Upper lobe of right lung (tissue), 1 donor: Measurements from ENCODE around the gene IDH3G. TPM values are rescaled to one million over a fixed set of nuclear protein-coding genes. Genes with fewer than 3 reads are reported as not detected.

ENCODE experiments used
- ATAC-seq: fragments of 200-7000 bp; cut with Tn5 transposase; one replicate; pipeline ENCODE4 v1.9.1; 2020; ENCODE audit warnings: mild to moderate bottlenecking, moderate library complexity
- DNase-seq: peaks from one replicate; pipeline ENCODE4 v3.0.0-alpha.2; 2020
- H3K27ac ChIP-seq: fragments of 200-600 bp; one replicate; pipeline ENCODE4 v1.8.0; 2022
- H3K27me3 ChIP-seq: fragments of 200-600 bp; one replicate; pipeline ENCODE4 v1.8.0; 2022; ENCODE audit warnings: mild to moderate bottlenecking
- H3K36me3 ChIP-seq: fragments of 200-600 bp; one replicate; pipeline ENCODE4 v1.8.0; 2022
- H3K4me1 ChIP-seq: fragments of 200-600 bp; one replicate; pipeline ENCODE4 v1.8.0; 2022
- H3K4me3 ChIP-seq: fragments of 200-600 bp; one replicate; pipeline ENCODE4 v1.8.0; 2022; ENCODE audit warnings: mild to moderate bottlenecking
- H3K9me3 ChIP-seq: fragments of 200-600 bp; one replicate; pipeline ENCODE4 v1.8.0; 2022
- intact Hi-C: fragments of 100-400 bp; cut with DNase I; formaldehyde crosslinking; loops from one replicate; pipeline ENCODE4 v1.11.0; 2022
- total RNA-seq: library from RNA; stranded (reverse); fragmentation: NEBNext Ultra II Directional; extraction: Animal tissue kit (Norgen Biotek cat#: 25700); gene quantifications from one replicate; pipeline ENCODE4 v1.2.1, GENCODE V29; 2021
- TF ChIP-seq, protein P1 (sequence below): fragments of 200-600 bp; IDR thresholded peaks from one replicate; pipeline ENCODE4 v1.8.0; 2022; ENCODE audit warnings: antibody characterized with exemption
- donor health status: DM: no; HTN: yes; CAD: no; lungs with severe emphysema.

The IDH3G gene
- total RNA-seq, 1 donor from 2014 or later, result 42.7 TPM

DNA sequence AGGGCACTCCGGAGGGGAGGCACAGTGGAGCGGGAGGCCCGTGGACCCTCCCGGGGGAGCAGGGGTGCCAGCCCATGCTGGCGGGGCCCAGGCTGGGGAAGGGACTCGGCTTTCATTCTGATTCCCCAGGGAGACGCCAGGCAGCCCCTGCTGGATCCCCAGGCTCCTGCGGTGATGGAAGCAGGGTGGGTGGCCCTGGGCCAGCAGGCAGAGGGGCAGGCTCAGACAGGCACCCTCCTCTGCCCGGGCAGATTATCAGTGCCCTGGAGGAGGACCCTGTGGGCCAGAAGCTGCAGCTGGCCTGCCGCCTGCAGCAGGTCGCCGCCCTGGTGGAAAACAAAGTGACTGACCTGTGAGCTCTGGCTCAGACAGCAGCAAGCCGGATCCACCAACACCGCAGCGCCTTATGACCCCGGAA is 15.5 kb downstream of the IDH3G start:
- TF ChIP-seq, protein P1, sequence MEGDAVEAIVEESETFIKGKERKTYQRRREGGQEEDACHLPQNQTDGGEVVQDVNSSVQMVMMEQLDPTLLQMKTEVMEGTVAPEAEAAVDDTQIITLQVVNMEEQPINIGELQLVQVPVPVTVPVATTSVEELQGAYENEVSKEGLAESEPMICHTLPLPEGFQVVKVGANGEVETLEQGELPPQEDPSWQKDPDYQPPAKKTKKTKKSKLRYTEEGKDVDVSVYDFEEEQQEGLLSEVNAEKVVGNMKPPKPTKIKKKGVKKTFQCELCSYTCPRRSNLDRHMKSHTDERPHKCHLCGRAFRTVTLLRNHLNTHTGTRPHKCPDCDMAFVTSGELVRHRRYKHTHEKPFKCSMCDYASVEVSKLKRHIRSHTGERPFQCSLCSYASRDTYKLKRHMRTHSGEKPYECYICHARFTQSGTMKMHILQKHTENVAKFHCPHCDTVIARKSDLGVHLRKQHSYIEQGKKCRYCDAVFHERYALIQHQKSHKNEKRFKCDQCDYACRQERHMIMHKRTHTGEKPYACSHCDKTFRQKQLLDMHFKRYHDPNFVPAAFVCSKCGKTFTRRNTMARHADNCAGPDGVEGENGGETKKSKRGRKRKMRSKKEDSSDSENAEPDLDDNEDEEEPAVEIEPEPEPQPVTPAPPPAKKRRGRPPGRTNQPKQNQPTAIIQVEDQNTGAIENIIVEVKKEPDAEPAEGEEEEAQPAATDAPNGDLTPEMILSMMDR, result no peak
- Histone ChIP-seq H3K4me3 (no peak overlapping the region), H3K4me1 (no peaks in the 10 kb centered on the region), H3K27ac (no peak overlapping the region), H3K27me3 (no peaks in the 10 kb centered on the region), H3K9me3 (no peaks in the 10 kb centered on the region), H3K36me3 (no peaks in the 10 kb centered on the region)
- intact Hi-C loops, result no loop called here
- DNase-seq (no peak), ATAC-seq (no peak)

GRCh38 chrX:153778181-153778580 is 16.0 kb downstream of the IDH3G start:
- H3K27ac ChIP-seq, result no peak overlapping the region
- DNase-seq (no peak), ATAC-seq (no peak)
- H3K9me3 ChIP-seq, result no peaks in the 10 kb centered on the region
- H3K27me3 ChIP-seq, result no peaks in the 10 kb centered on the region
- H3K4me1 ChIP-seq, result no peaks in the 10 kb centered on the region
- intact Hi-C loops, result no loop called here
- TF ChIP-seq, protein P1, result no peak
- H3K36me3 ChIP-seq, result no peaks in the 10 kb centered on the region
- no peak overlapping the region for H3K4me3 ChIP-seq

GRCh38 chrX:153777261-153778090 is 16.7 kb downstream of the IDH3G start:
- no peak for DNase-seq

DNA sequence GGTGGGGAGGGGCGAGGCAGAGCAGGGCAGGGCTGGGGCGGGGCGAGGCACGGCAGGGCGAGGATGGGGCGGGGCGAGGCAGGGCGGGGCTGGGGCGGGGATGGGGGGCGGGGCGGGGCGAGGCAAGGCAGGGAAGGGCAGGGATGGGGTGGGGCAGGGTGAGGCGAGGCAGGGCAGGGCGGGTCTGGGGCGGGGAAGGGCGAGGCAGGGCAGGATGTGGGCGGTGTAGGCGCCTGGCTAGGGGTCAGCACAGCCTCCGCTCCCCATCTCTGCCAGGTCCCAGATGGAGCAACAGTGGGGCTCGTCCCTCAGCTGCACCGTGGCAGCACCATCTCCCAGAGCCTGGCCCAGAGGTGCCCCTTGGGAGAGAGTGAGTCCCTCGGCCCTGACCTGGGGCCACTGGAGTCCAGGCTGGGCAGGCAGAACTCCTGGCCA is 17.5 kb downstream of the IDH3G start:
- intact Hi-C loops, result no loop called here
- no peaks in the 10 kb centered on the region for H3K4me1 ChIP-seq
- TF ChIP-seq, protein P1, result no peak
- no peak overlapping the region for H3K27ac ChIP-seq
- no peaks in the 10 kb centered on the region for H3K27me3 ChIP-seq
- no peaks in the 10 kb centered on the region for H3K9me3 ChIP-seq
- ATAC-seq (no peak), DNase-seq (no peak)
- no peak overlapping the region for H3K4me3 ChIP-seq
- H3K36me3 ChIP-seq, result no peaks in the 10 kb centered on the region

More at GRCh38 chrX:153777261-153778090, 16.7 kb downstream of the IDH3G start:
- TF ChIP-seq, protein P1, result no peak
- H3K27me3 ChIP-seq, result no peaks in the 10 kb centered on the region
- H3K4me3 ChIP-seq, result no peak overlapping the region
- H3K4me1 ChIP-seq, result no peaks in the 10 kb centered on the region
- no peaks in the 10 kb centered on the region for H3K36me3 ChIP-seq
- H3K9me3 ChIP-seq, result no peaks in the 10 kb centered on the region
- no peak for ATAC-seq
- no peak overlapping the region for H3K27ac ChIP-seq
- intact Hi-C loops, result no loop called here

- H3K27me3 ChIP-seq, result no peaks in the 10 kb centered on the region
- DNase-seq (no peak), ATAC-seq (no peak)
- H3K4me1 ChIP-seq, result no peaks in the 10 kb centered on the region
- intact Hi-C loops, result no loop called here
- H3K9me3 ChIP-seq, result no peaks in the 10 kb centered on the region
- H3K27ac ChIP-seq, result no peak overlapping the region
- H3K4me3 ChIP-seq, result no peak overlapping the region
- no peaks in the 10 kb centered on the region for H3K36me3 ChIP-seq
- TF ChIP-seq, protein P1, result no peak
Observed at GRCh38 chrX:153776120-153776599, 18.0 kb downstream of the IDH3G start.
